ENCODE data around the gene CASR.

GRCh38 chr3:122232485-122232884 is 49.0 kb downstream of the CASR start:
- no peak for TF ChIP-seq CTCF (conservative IDR thresholded peaks at IDR 0.05; ENCODE audit: low read length)
- TF ChIP-seq EZH2phosphoT487 (IDR thresholded peaks at IDR 0.05; ENCODE audit: borderline replicate concordance, low read depth, low read length), result no peak
